GM21360 (cell line): Measurements from ENCODE around the gene DSG2.
"Not testable (repeated sequence)": the region's sequence is repeated elsewhere in the genome, so short reads cannot be mapped to it uniquely, and the experiment has no call there.

Experiments
- ATAC-seq: cut with Tn5 transposase; IDR thresholded peaks from one replicate; pipeline ENCODE4 v1.9.1; 2021; ENCODE audit warnings: mild to moderate bottlenecking, moderate library complexity; ENCODE audit not compliant: unreplicated experiment

The DSG2 gene

GRCh38 chr18:31498574-31499524 lies 872 bp downstream of the DSG2 start:
- no peak for ATAC-seq

- ATAC-seq: peak; percentile 85
These were observed 2.2 kb downstream of the DSG2 start for GRCh38 chr18:31500051-31500688.

- no peak for ATAC-seq
These were observed 5.0 kb downstream of the DSG2 start for GRCh38 chr18:31503011-31503410.

GRCh38 chr18:31504455-31505147 lies 6.6 kb downstream of the DSG2 start:
- ATAC-seq: no peak

GRCh38 chr18:31505156-31505555 lies 7.2 kb downstream of the DSG2 start:
- no peak for ATAC-seq

- ATAC-seq: no peak
These were observed 8.2 kb downstream of the DSG2 start for GRCh38 chr18:31506024-31506742.

GRCh38 chr18:31507124-31507523 lies 9.1 kb downstream of the DSG2 start:
- ATAC-seq: not testable (repeated sequence)

- ATAC-seq: no peak
These were observed 10.8 kb downstream of the DSG2 start for GRCh38 chr18:31508781-31509180.

GRCh38 chr18:31509571-31509970 lies 11.6 kb downstream of the DSG2 start:
- no peak for ATAC-seq

- ATAC-seq: no peak
These were observed 12.3 kb downstream of the DSG2 start for GRCh38 chr18:31510319-31510718.

GRCh38 chr18:31511098-31511497 lies 13.1 kb downstream of the DSG2 start:
- no peak for ATAC-seq

GRCh38 chr18:31512203-31512764 lies 14.3 kb downstream of the DSG2 start:
- no peak for ATAC-seq

GRCh38 chr18:31513189-31513935 lies 15.4 kb downstream of the DSG2 start:
- ATAC-seq: no peak

- no peak for ATAC-seq
These were observed 18.5 kb downstream of the DSG2 start for GRCh38 chr18:31516437-31516836.

- ATAC-seq: no peak
These were observed 28.4 kb downstream of the DSG2 start for GRCh38 chr18:31526374-31526773.

GRCh38 chr18:31533236-31533635 lies 35.3 kb downstream of the DSG2 start:
- ATAC-seq: no peak

GRCh38 chr18:31538837-31539236 lies 40.9 kb downstream of the DSG2 start:
- ATAC-seq: no peak

- ATAC-seq: no peak
These were observed 48.5 kb downstream of the DSG2 start for GRCh38 chr18:31546476-31546875.

- no peak for ATAC-seq
These were observed 50.9 kb downstream of the DSG2 start for GRCh38 chr18:31548853-31549252.

GRCh38 chr18:31549416-31549815 lies 51.4 kb downstream of the DSG2 start:
- no peak for ATAC-seq
